Suprapubic skin (tissue), 4 donors: Measurements from ENCODE around the gene MTMR3. TPM values are rescaled to one million over a fixed set of nuclear protein-coding genes. Genes with fewer than 3 reads are reported as not detected.
A peak's percentile ranks its signal among the peaks of the same experiment; 100 is the strongest.

Source experiments
- DNase-seq, 2 donors: peaks; one replicate each; pipeline ENCODE4 v3.0.0-alpha.2; 2019; ENCODE audit warnings: low spot score in 2 of 2
- H3K27ac ChIP-seq: fragments of 200-600 bp; sonication (generic); one replicate; pipeline ENCODE4 v1.5.1; 2019
- H3K27me3 ChIP-seq: fragments of 200-600 bp; sonication (generic); one replicate; pipeline ENCODE4 v1.5.1; 2019
- H3K36me3 ChIP-seq: fragments of 200-600 bp; sonication (generic); one replicate; pipeline ENCODE4 v1.5.1; 2019
- H3K4me1 ChIP-seq: fragments of 200-600 bp; sonication (generic); one replicate; pipeline ENCODE4 v1.5.1; 2019
- H3K4me3 ChIP-seq: fragments of 200-600 bp; sonication (generic); one replicate; pipeline ENCODE4 v1.5.1; 2019; ENCODE audit warnings: mild to moderate bottlenecking
- H3K9me3 ChIP-seq: fragments of 200-600 bp; sonication (generic); one replicate; pipeline ENCODE4 v1.5.1; 2019
- EP300 ChIP-seq: sonication (generic); formaldehyde crosslinking; IDR thresholded peaks from one replicate; pipeline ENCODE4 v1.6.1; 2017; ENCODE audit warnings: antibody characterized with exemption
- POLR2A ChIP-seq, 2 donors: fragments of 450-650 bp; IDR thresholded peaks; one replicate each; pipeline ENCODE4 v1.6.1; 2017; ENCODE audit warnings: antibody characterized with exemption in 2 of 2, mild to moderate bottlenecking in 2 of 2, moderate library complexity in 2 of 2
- POLR2AphosphoS5 ChIP-seq, 3 donors: sonication (generic); formaldehyde crosslinking; IDR thresholded peaks; one replicate each; pipeline ENCODE4 v1.6.1; 2017; ENCODE audit warnings: antibody characterized with exemption in 3 of 3
- WGBS: methylation state at CpG from one replicate; pipeline ENCODE4 v1.1.5; 2018; 5-methylcytosine and 5-hydroxymethylcytosine counted together
- total RNA-seq, 4 donors: library from RNA; depleted of rRNA; stranded (reverse); fragments of >200 nt; gene quantifications; one replicate each; pipeline ENCODE4 v1.1.0, GENCODE V29; 2016
- TF ChIP-seq, protein P1 (sequence below), 2 donors: fragments of 200-600 bp in 1 of 2; fragments of 450-650 bp in 1 of 2; sonication (generic) in 1 of 2; IDR thresholded peaks; one replicate each; pipeline ENCODE4 v1.5.1; 2016 to 2019; ENCODE audit warnings: antibody characterized with exemption in 2 of 2, mild to moderate bottlenecking in 1 of 2, moderate library complexity in 1 of 2

MTMR3 gene
- total RNA-seq, 4 donors from 2014 or later, result 57.8 to 136 (median 66.0) TPM

DNA sequence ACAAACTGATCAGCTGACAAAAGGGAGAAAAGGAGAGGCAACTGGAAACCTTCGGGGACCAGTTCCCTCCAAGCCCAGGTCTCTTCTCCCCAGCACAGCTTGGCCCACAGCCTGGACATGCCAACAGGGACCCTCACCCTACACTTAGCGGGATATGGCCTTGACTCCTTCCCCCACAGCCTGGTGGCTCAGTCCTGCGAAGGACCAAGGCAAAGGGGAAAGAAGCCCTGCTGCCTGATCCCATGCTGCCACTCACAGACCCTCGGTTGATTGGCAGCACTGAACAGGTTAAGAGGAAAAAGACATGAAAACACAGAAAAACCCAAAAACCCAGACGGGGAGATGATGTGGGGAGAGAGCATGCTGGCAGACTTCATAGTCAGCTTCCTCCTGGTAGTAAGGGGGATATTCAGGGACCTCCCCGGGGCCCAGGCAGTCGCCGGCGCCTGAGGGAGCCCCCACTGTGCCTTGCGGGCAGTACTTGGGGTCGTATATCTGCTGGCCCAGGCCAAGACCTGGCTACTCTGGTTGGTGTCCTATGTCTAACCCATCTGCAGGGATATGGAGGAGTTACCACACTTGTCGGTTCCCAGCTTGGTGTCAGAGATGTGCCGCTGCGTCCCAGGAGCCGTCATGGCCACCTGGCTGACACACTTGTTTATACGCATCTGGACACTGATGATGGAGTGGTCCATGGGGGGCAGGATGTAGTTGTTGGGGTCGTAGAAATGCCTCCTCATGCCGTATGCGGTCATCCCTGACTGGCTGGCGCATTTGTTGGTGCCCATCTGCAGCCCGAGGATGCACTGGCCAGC lies 163.1 kb downstream of the MTMR3 start:
- no peak for TF ChIP-seq EP300
- TF ChIP-seq, protein P1, sequence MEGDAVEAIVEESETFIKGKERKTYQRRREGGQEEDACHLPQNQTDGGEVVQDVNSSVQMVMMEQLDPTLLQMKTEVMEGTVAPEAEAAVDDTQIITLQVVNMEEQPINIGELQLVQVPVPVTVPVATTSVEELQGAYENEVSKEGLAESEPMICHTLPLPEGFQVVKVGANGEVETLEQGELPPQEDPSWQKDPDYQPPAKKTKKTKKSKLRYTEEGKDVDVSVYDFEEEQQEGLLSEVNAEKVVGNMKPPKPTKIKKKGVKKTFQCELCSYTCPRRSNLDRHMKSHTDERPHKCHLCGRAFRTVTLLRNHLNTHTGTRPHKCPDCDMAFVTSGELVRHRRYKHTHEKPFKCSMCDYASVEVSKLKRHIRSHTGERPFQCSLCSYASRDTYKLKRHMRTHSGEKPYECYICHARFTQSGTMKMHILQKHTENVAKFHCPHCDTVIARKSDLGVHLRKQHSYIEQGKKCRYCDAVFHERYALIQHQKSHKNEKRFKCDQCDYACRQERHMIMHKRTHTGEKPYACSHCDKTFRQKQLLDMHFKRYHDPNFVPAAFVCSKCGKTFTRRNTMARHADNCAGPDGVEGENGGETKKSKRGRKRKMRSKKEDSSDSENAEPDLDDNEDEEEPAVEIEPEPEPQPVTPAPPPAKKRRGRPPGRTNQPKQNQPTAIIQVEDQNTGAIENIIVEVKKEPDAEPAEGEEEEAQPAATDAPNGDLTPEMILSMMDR (IDR thresholded peaks at IDR 0.05), result no peak
- no peak for TF ChIP-seq POLR2AphosphoS5 (IDR thresholded peaks at IDR 0.05)
- no peak for TF ChIP-seq POLR2A (IDR thresholded peaks at IDR 0.05)
- H3K4me1 ChIP-seq, result peaks cover 19% of the 10 kb centered on the region
- peak in 1 of 2 donors; percentile 37 for DNase-seq
- no peak overlapping the region for H3K4me3 ChIP-seq
- H3K9me3 ChIP-seq, result no peaks in the 10 kb centered on the region
- no peaks in the 10 kb centered on the region for H3K36me3 ChIP-seq
- H3K27me3 ChIP-seq, result no peaks in the 10 kb centered on the region
- no peak overlapping the region for H3K27ac ChIP-seq
- 98% methylated on average over 14 of the region's 21 CpGs for WGBS

DNA sequence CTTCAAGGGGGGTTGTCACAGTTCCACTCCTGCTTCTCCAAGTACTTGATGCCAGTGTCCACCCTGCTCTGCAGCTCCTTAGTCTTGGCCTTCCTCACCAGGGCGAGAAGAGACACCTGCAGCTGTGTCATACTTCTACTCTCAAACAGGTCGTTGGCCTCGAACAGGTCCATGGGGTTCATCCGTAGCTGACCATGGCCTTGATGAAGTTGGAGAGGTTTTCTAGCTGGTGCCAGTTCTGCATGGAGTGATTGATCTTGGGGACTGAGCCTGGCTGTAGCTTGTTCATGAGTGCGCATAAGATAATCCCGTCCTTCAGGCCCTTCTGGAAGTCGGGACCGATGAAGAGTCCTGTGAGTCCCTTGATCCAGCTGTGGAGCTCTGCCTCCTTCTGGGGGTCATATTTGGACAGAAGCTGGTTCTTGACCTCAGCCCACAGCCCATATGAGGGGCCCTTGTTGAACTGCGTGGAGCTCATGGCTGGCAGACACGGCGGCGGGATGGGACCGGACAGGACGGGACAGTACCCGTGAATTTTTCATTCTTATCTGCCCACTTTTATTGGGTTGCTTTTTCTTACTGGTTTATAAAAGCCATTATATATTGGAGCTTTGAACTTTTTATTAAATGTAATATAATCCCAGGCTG lies 163.9 kb downstream of the MTMR3 start:
- Histone ChIP-seq H3K27ac (no peak overlapping the region), H3K27me3 (no peaks in the 10 kb centered on the region), H3K4me3 (no peak overlapping the region), H3K9me3 (no peaks in the 10 kb centered on the region), H3K36me3 (no peaks in the 10 kb centered on the region), H3K4me1 (peaks cover 19% of the 10 kb centered on the region)
- 95% methylated on average over 15 of the region's 15 CpGs for WGBS
- no peak for DNase-seq
- TF ChIP-seq POLR2AphosphoS5 (IDR thresholded peaks at IDR 0.05), result no peak
- TF ChIP-seq, protein P1 (IDR thresholded peaks at IDR 0.05), result no peak
- TF ChIP-seq POLR2A (IDR thresholded peaks at IDR 0.05), result no peak
- TF ChIP-seq EP300, result no peak

DNA sequence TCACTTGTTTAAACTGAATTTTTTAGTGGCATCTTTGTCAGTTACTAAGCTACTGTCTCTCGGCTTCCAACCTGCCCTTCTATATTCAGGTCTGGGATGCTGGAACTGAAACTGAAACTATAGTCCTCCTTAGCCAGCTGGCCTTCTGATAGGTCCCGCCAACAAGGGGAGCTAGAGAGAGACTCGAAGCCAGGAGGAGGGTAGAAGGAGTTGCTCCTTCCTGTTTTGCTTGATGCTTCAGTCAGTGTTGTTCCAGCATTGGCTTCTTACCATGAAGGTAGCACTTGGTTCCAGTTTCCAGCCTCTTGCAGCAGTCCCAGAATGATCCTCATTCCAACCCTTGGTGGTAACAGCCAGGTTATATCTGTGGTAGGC lies 164.4 kb downstream of the MTMR3 start:
- Histone ChIP-seq H3K27me3 (no peaks in the 10 kb centered on the region), H3K4me1 (peaks cover 19% of the 10 kb centered on the region), H3K4me3 (no peak overlapping the region), H3K9me3 (no peaks in the 10 kb centered on the region), H3K36me3 (no peaks in the 10 kb centered on the region), H3K27ac (no peak overlapping the region)
- no peak for DNase-seq
- WGBS, result 55% methylated on average over 3 of the region's 3 CpGs
- TF ChIP-seq EP300, result no peak
- no peak for TF ChIP-seq POLR2A (IDR thresholded peaks at IDR 0.05)
- TF ChIP-seq POLR2AphosphoS5 (IDR thresholded peaks at IDR 0.05), result no peak
- TF ChIP-seq, protein P1 (IDR thresholded peaks at IDR 0.05), result no peak

DNA sequence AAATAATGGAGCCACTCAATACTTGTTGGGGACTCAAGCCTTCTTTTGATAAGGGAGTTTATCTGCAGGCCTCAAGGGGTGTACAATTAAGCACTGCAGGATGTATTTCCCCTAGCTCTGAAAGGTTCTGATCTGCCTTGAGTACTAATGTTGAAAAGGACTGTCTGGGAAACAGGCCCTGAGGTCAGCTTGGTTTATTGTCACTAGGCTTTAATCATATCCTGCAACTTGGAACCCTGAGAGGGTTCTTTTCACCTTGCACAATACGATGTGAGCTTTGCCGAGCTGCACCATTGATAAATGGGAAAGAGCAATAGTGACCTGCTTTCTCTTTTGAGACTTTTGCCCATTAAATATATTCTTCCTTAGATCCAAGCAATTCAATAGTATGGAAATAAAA lies 165.7 kb downstream of the MTMR3 start:
- DNase-seq, result no peak
- Histone ChIP-seq H3K4me3 (no peak overlapping the region), H3K27ac (no peak overlapping the region), H3K36me3 (no peaks in the 10 kb centered on the region), H3K9me3 (no peaks in the 10 kb centered on the region), H3K4me1 (peaks cover 12% of the 10 kb centered on the region), H3K27me3 (no peaks in the 10 kb centered on the region)
- TF ChIP-seq, protein P1 (IDR thresholded peaks at IDR 0.05), result no peak
- TF ChIP-seq POLR2A (IDR thresholded peaks at IDR 0.05) (no peak), POLR2AphosphoS5 (IDR thresholded peaks at IDR 0.05) (no peak), EP300 (no peak)
- 84% methylated on average over 2 of the region's 2 CpGs for WGBS

DNA sequence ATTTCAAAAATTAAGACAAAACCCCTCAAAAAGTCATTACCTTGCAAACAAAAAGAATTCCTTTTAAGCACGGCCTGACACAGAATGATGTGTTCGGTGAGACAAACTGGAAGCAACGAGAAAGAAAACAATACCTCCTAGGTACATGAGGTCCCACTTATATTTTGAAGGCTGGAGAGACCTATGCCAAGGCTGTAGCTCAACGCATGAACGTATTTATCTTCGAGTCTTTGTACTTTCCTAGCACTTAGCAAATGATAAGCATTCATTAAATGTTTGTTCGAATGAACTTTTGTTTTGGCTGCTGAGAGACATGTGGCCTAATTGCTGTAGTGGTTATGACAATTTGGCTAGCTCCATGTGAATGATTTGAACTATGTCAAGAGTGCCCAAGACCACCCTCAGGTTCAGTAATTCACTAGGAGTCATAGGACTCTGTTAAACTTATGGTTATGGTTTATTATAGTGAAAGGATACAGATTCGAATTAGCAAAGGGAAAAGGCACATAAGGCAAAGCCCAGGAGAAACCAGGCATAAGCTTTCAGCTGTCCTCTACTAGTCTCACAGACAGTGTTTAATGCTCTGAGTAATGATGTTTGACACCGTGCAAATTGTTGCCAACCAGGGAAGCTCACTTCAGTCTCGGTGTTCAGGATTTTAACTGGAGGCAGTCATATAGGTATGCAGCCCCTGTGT lies 171.2 kb downstream of the MTMR3 start:
- peaks cover 3% of the 10 kb centered on the region for H3K27me3 ChIP-seq
- WGBS, result 87% methylated on average over 10 of the region's 10 CpGs
- no peaks in the 10 kb centered on the region for H3K9me3 ChIP-seq
- H3K36me3 ChIP-seq, result no peaks in the 10 kb centered on the region
- TF ChIP-seq EP300 (no peak), POLR2A (IDR thresholded peaks at IDR 0.05) (no peak), POLR2AphosphoS5 (IDR thresholded peaks at IDR 0.05) (no peak)
- TF ChIP-seq, protein P1 (IDR thresholded peaks at IDR 0.05), result no peak
- DNase-seq, result no peak
- H3K4me3 ChIP-seq, result no peak overlapping the region
- H3K27ac ChIP-seq, result no peak overlapping the region
- H3K4me1 ChIP-seq, result no peaks in the 10 kb centered on the region
